HG02571 (cell line): ENCODE measurements around the gene ANKRD30BL.
"Not testable (repeated sequence)": the region's sequence is repeated elsewhere in the genome, so short reads cannot be mapped to it uniquely, and the experiment has no call there.

ENCODE experiments used
- ATAC-seq: cut with Tn5 transposase; IDR thresholded peaks from one replicate; pipeline ENCODE4 v1.9.1; 2021; ENCODE audit warnings: mild to moderate bottlenecking, moderate library complexity; ENCODE audit not compliant: unreplicated experiment

Gene ANKRD30BL, protein sequence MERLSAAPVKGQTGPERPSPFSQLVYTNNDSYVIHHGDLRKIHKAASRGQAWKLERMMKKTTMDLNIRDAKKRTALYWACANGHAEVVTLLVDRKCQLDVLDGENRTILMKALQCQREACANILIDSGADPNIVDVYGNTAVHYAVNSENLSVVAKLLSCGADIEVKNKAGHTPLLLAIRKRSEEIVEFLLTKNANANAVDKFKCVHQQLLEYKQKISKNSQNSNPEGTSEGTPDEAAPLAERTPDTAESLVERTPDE

GRCh38 chr2:132161161-132162124 is at the start of gene ANKRD30BL:
Gene ANKRD30BL, minus strand, starts transcription at chr2:132161952. Its CDS starts 247 bp downstream, at chr2:132161705.
- not testable (repeated sequence) for ATAC-seq

GRCh38 chr2:132202866-132203265 is 41.1 kb upstream of the ANKRD30BL start:
- ATAC-seq, result not testable (repeated sequence)

DNA sequence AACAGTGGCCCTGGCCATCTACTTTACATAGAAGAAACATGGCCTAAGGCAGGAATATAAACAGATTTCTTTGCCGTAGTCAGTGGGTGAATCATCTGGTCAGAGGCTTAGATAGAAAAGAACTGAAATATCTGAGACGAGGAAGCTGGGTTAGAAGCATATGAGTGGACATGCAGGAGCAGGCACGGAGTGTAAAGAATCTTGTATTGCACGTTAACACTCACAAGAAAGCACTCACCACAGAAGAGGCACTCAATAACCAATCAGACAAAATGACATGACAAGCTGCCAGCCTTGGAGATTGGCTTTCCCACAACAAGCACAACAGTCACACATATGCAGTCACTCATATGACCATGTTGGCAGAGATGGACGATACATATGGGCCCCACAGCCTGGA is 31.1 kb upstream of the ANKRD30BL start:
- not testable (repeated sequence) for ATAC-seq

GRCh38 chr2:132167100-132167499 is 5.3 kb upstream of the ANKRD30BL start:
- not testable (repeated sequence) for ATAC-seq

DNA sequence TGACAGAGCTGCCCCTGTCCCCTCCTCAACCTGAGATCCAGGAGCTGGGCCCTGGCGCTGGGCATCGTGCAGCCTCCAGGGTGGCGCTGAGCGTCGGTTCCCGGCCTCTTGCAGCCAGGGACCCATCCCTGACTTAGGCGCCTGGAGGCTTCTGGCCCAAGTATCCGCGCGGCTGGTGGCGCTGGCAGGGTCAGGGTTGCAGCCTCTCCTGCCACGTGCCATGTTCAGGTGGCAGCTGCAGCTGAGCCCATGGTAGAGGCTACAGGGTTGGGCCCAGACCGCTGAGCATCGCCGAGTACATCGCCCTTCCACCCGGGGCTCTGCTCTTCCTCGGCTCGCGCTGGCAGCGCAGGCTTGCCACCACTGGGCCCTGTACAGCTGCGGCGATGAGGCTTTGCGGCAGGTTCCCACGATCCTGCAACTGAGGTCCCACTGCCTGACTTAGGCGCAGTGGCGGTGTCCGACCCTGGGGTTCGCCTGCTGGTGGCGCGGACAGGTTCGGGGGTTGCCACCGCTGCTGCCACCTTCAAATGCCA is 441 bp upstream of the ANKRD30BL start:
- ATAC-seq, result not testable (repeated sequence)

DNA sequence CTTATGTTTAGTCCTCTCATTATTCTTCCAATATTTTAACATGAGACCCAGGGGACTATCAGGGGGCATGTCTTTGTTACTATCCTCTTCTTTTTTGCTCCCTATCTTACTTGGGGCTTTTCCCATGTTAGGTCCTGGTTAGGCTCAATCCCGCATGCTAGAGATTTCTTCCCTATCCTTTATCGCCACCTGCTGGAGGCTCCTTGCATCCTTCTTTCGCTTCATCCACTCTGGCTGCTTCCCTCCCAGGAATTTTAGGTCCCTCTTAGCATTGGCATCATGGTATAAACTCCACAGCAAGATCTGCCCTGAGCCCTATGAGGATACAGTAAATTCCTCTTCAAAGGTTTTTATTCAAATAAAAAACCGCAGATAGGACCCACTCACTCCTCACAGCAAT is 15.0 kb downstream of the ANKRD30BL start:
- ATAC-seq, result not testable (repeated sequence)
